Panc1 (cell line): ENCODE results near the gene APOO. TPM values are rescaled to one million over a fixed set of nuclear protein-coding genes. Genes with fewer than 3 reads are reported as not detected.

Experiments used
- ATAC-seq: fragments of 200-7000 bp; cut with Tn5 transposase; 2 replicates; pipeline ENCODE4 v1.9.1; 2020; ENCODE audit warnings: mild to moderate bottlenecking, moderate library complexity
- BruUV-seq: library from RNA; stranded (reverse); fragments of 400-500 nt; replicated peaks from 2 replicates; lab custom pipeline; 2021; lab: Mats Ljungman, UMichigan
- CTCF ChIA-PET: fragments of 300-600 bp; sonication (Branson Sonifier 250); formaldehyde crosslinking; loops from one replicate; lab custom pipeline; 2022; ENCODE audit warnings: antibody characterized with exemption; lab: Charles Lee
- POLR2A ChIA-PET: fragments of 300-600 bp; sonication (Branson Sonifier 250); formaldehyde crosslinking; loops from one replicate; lab custom pipeline; 2022; ENCODE audit warnings: antibody characterized with exemption; lab: Charles Lee
- DNase-seq: peaks from one replicate; pipeline ENCODE4 v3.0.0-alpha.2; 2010; ENCODE audit warnings: low read depth, low spot score
- H3K27ac ChIP-seq: 2 replicates; pipeline ENCODE4 v1.5.1; 2011; ENCODE audit warnings: mild to moderate bottlenecking, low read length, inconsistent platforms
- H3K27me3 ChIP-seq: fragments of 200-500 bp; sonication (Bioruptor generic); 2 replicates; pipeline ENCODE4 v1.6.0; 2014; ENCODE audit warnings: low read length, inconsistent platforms; ENCODE audit not compliant: control insufficient read depth, insufficient read depth
- H3K36me3 ChIP-seq: fragments of 200-500 bp; sonication (Bioruptor generic); 2 replicates; pipeline ENCODE4 v1.5.1; 2014; ENCODE audit warnings: inconsistent platforms, mild to moderate bottlenecking, low read length, moderate library complexity; ENCODE audit not compliant: control insufficient read depth, insufficient read depth
- H3K4me1 ChIP-seq: 2 replicates; pipeline ENCODE4 v1.5.1; 2011; ENCODE audit warnings: inconsistent platforms, mild to moderate bottlenecking, low read length, moderate library complexity; ENCODE audit not compliant: control insufficient read depth, insufficient read depth
- H3K4me3 ChIP-seq, 2 experiments: 2 replicates each; pipeline ENCODE4 v1.5.1; 2011 to 2012; ENCODE audit warnings: low read depth in 2 of 2, low read length in 2 of 2, mild to moderate bottlenecking in 2 of 2, inconsistent platforms in 1 of 2, moderate library complexity in 1 of 2
- H3K9me3 ChIP-seq: fragments of 200-500 bp; sonication (Bioruptor generic); 2 replicates; pipeline ENCODE4 v1.5.1; 2014; ENCODE audit warnings: low read depth, mild to moderate bottlenecking, inconsistent platforms, low read length, moderate library complexity; ENCODE audit not compliant: control insufficient read depth, insufficient read depth
- POLR2AphosphoS5 ChIP-seq: IDR thresholded peaks from 2 replicates; pipeline ENCODE4 v1.6.1; 2012; ENCODE audit warnings: mild to moderate bottlenecking, low read depth, low read length, moderate library complexity
- SIN3A ChIP-seq: IDR thresholded peaks from 2 replicates; pipeline ENCODE4 v1.6.1; 2012; ENCODE audit warnings: low read depth, mild to moderate bottlenecking, low read length, moderate library complexity, borderline replicate concordance; ENCODE audit not compliant: insufficient read depth
- TCF7L2 ChIP-seq: IDR thresholded peaks from 2 replicates; pipeline ENCODE4 v1.6.1; 2011; ENCODE audit warnings: mild to moderate bottlenecking, low read depth, low read length, inconsistent platforms
- in situ Hi-C: cut with HindIII; loops from 2 replicates; pipeline ENCODE4 v1.10.0; 2016; ENCODE audit warnings: low sequenced_read_pairs, low pct_unique_long_range_greater_than_20kb
- intact Hi-C: fragments of 100-400 bp; cut with micrococcal nuclease; formaldehyde crosslinking; loops from one replicate; pipeline ENCODE4 v1.10.0; 2022; ENCODE audit not compliant: unreplicated experiment
- total RNA-seq: library from RNA; stranded (reverse); gene quantifications from one replicate; pipeline ENCODE4 v1.2.1, GENCODE V29; 2021; ENCODE audit not compliant: unreplicated experiment
- TF ChIP-seq, protein P1 (sequence below): fragments of 450-650 bp; IDR thresholded peaks from 2 replicates; pipeline ENCODE4 v1.5.1; 2017; ENCODE audit warnings: mild to moderate bottlenecking
- TF ChIP-seq, protein P2 (sequence below), 2 experiments: IDR thresholded peaks; 2 replicates each; pipeline ENCODE4 v1.6.1; 2011 to 2012; ENCODE audit warnings: low read depth in 2 of 2, control low read depth in 1 of 2, low read length in 1 of 2, mild to moderate bottlenecking in 1 of 2, moderate library complexity in 1 of 2; ENCODE audit not compliant: insufficient read depth in 1 of 2

Gene APOO
- total RNA-seq, 1 experiment from 2014 or later = 36.8 TPM

DNA sequence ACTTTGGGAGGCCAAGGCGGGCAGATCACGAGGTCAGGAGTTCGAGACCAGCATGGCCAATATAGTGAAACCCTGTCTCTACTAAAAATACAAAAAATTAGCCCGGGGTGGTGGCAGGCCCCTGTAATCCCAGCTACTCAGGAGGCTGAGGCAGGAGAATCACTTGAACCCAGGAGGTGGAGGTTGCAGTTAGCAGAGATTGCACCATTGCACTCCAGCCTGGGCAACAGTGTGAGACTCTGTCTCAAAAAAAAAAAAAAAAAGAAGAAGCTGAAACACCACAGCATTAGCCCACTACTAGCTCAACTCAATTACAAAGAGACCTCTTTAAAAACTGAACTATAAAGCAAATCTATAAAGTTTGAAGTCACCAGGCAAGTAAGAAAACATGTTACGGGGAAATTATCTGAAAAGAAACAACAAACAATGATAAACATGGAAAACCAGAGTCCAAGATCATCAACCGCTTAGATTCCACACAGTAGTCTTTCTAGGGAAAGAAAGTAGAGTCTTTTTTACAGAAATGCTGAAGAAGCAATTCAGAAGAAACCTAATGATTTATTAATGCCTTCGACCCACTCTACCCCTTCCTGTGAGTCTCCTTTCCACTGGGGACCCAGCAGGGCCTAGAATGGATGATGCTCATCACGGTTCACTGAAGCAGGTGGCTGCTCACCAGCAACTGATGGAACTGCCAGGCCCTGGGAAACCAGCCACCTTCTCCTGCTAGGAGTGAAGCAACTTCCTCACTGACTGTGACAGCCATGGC, 118.2 kb downstream of the APOO start:
- TF ChIP-seq, protein P1, sequence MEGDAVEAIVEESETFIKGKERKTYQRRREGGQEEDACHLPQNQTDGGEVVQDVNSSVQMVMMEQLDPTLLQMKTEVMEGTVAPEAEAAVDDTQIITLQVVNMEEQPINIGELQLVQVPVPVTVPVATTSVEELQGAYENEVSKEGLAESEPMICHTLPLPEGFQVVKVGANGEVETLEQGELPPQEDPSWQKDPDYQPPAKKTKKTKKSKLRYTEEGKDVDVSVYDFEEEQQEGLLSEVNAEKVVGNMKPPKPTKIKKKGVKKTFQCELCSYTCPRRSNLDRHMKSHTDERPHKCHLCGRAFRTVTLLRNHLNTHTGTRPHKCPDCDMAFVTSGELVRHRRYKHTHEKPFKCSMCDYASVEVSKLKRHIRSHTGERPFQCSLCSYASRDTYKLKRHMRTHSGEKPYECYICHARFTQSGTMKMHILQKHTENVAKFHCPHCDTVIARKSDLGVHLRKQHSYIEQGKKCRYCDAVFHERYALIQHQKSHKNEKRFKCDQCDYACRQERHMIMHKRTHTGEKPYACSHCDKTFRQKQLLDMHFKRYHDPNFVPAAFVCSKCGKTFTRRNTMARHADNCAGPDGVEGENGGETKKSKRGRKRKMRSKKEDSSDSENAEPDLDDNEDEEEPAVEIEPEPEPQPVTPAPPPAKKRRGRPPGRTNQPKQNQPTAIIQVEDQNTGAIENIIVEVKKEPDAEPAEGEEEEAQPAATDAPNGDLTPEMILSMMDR = no peak
- TF ChIP-seq POLR2AphosphoS5 = no peak
- no peak for TF ChIP-seq TCF7L2
- TF ChIP-seq, protein P2, sequence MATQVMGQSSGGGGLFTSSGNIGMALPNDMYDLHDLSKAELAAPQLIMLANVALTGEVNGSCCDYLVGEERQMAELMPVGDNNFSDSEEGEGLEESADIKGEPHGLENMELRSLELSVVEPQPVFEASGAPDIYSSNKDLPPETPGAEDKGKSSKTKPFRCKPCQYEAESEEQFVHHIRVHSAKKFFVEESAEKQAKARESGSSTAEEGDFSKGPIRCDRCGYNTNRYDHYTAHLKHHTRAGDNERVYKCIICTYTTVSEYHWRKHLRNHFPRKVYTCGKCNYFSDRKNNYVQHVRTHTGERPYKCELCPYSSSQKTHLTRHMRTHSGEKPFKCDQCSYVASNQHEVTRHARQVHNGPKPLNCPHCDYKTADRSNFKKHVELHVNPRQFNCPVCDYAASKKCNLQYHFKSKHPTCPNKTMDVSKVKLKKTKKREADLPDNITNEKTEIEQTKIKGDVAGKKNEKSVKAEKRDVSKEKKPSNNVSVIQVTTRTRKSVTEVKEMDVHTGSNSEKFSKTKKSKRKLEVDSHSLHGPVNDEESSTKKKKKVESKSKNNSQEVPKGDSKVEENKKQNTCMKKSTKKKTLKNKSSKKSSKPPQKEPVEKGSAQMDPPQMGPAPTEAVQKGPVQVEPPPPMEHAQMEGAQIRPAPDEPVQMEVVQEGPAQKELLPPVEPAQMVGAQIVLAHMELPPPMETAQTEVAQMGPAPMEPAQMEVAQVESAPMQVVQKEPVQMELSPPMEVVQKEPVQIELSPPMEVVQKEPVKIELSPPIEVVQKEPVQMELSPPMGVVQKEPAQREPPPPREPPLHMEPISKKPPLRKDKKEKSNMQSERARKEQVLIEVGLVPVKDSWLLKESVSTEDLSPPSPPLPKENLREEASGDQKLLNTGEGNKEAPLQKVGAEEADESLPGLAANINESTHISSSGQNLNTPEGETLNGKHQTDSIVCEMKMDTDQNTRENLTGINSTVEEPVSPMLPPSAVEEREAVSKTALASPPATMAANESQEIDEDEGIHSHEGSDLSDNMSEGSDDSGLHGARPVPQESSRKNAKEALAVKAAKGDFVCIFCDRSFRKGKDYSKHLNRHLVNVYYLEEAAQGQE (IDR thresholded peaks at IDR 0.05; ENCODE audit: insufficient read depth in 1 of 2, low read depth in 2 of 2, low read length in 1 of 2) = no peak
- TF ChIP-seq SIN3A = no peak
- Histone ChIP-seq H3K4me3 (no peak overlapping the region), H3K36me3 (peaks cover 3% of the 10 kb centered on the region; the same call in 1 of the 2 replicates), H3K9me3 (no peaks in the 10 kb centered on the region), H3K4me1 (no peaks in the 10 kb centered on the region), H3K27ac (0 out of 2 replicates have a peak overlapping the region, but pooled peaks have one; percentile 23), H3K27me3 (no peaks in the 10 kb centered on the region)
- ATAC-seq (no peak; the same call in 1 of the 2 replicates), DNase-seq (no peak)
- ChIA-PET POLR2A (interaction anchor here (0.6 to 1.6 kb wide), 5 partner anchors 18 to 109 kb away, joined by 3 to 12 read pairs (median 7); partner anchors contain the start of gene ACOT9), CTCF (no interaction called here)
- intact Hi-C loops (no loop called here), in situ Hi-C loops (no loop called here)
- no TSS peak for BruUV-seq

DNA sequence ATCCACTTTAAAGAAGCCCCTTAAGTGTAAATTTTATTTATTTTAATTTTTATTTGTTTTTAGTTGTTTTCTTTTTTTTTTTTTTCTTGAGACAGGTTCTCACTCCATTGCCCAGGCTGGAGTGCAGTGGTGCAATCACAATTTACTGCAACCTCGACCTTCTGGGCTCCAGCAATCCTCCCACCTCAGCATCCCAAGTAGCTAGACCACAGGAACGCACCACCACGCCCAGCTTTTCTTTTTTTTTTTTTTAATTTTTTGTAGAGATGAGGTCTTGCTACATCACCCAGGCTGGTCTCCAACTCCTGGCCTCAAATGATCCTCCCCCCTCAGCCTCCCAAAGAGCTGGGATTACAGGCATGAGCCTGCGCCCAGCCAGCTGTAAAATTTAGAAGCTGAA, 118.8 kb downstream of the APOO start:
- CTCF ChIA-PET = no interaction called here
- in situ Hi-C loops (no loop called here), intact Hi-C loops (no loop called here)
- POLR2A ChIA-PET = interaction anchor here (0.7 to 1.1 kb wide), 3 partner anchors 18 to 46 kb away, joined by 6 to 12 read pairs (median 7); partner anchors contain the start of gene ACOT9
- BruUV-seq = no TSS peak
- Histone ChIP-seq H3K9me3 (no peaks in the 10 kb centered on the region), H3K4me1 (no peaks in the 10 kb centered on the region), H3K4me3 (no peak overlapping the region), H3K36me3 (peaks cover 3% of the 10 kb centered on the region; the same call in 1 of the 2 replicates), H3K27ac (peak overlapping the region; percentile 70), H3K27me3 (no peaks in the 10 kb centered on the region)
- DNase-seq = no peak
- ATAC-seq = no peak
- TF ChIP-seq TCF7L2 = no peak
- TF ChIP-seq, protein P1 = no peak
- TF ChIP-seq SIN3A = no peak
- TF ChIP-seq POLR2AphosphoS5 = no peak
- TF ChIP-seq, protein P2 (IDR thresholded peaks at IDR 0.05; ENCODE audit: insufficient read depth in 1 of 2, low read depth in 2 of 2, low read length in 1 of 2) = no peak
